GM18951 (cell line): ENCODE measurements around the gene MYBL2.

ENCODE experiments used
- POLR2A ChIP-seq: IDR thresholded peaks from 4 replicates; pipeline ENCODE4 v1.6.1; 2011; ENCODE audit warnings: mild to moderate bottlenecking; ENCODE audit not compliant: insufficient read length, insufficient read depth; ENCODE audit errors: extremely low read depth
- in situ Hi-C: fragments of 300-500 bp; cut with MboI; formaldehyde crosslinking; loops from one replicate; pipeline ENCODE4 v1.12.0; 2022; ENCODE audit warnings: low sequenced_read_pairs, mixed read lengths, inconsistent platforms; ENCODE audit not compliant: unreplicated experiment

The MYBL2 gene

GRCh38 chr20:43723735-43724134 is 56.8 kb downstream of the MYBL2 start:
- no peak for TF ChIP-seq POLR2A
- in situ Hi-C loops = no loop called here

DNA sequence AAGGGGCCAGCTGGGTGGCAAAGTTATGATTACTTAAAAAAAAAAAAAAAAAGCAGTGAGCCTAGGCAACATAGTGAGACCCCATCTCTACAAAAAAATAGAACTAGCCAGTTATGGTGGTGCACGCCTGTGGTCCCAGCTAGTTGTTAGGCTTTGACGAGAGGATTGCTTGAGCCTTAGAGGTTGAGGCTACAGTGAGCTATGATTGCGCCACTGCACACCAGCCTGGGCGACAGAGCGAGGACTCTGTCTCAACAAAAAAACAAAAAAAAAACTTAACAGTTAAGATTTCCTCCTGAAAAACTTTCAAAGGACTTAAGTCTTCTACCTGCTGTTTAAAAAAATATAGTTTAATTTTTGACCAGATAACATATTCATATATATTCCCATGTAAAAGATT is 57.5 kb downstream of the MYBL2 start:
- no peak for TF ChIP-seq POLR2A
- in situ Hi-C loops = no loop called here

- in situ Hi-C loops = no loop called here
- TF ChIP-seq POLR2A = no peak
Measured at GRCh38 chr20:43725666-43726065, 58.8 kb downstream of the MYBL2 start.

DNA sequence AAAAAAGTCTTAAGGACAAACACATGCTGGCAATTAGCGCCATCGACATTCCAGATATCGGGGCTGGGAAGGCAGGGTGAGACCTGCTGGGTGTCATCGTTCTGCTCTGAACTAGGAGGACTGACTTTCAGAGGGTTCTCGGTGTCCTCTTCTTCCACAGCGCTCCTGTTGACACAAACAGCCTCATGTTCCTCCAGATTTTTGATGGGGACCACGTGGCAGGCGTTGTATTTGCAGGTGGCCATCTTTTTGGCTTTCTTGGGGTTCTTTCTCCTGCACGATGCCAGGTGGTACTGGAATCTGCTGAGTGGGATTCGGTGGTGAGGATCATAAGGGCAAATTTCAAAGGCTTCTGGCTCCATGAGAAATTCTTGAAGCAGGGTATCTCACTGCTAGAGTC is 59.4 kb downstream of the MYBL2 start:
- in situ Hi-C loops = no loop called here
- no peak for TF ChIP-seq POLR2A

DNA sequence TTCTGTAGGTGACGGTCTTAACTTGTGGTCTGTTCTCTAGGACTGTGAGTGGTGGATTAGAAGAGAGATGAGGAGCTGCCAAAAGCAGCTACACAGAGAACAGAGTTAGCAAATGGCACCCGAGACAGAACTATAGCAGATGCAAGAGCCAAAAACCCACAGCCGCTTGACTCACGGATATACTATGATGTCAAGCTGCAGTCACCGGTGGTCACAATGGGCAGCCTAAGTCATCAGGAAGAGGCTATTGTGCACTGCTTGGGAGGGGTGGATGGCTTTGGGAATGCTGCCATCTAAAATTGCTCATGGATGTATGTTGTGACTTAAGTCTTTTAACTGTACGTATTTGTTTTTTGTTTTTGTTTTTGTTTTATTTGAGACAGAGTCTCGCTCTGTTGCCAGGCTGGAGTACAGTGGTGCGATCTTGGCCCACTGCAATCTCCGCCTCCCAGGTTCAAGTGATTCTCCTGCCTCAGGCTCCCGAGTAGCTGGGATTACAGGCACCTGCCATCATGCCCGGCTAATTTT is 60.0 kb downstream of the MYBL2 start, which contains the start of gene GTSF1L:
Gene GTSF1L (minus strand): TSS at position 192 of the 528 bp plus-strand sequence. CDS start 308 bp downstream, outside the sequence.
- in situ Hi-C loops = no loop called here
- no peak for TF ChIP-seq POLR2A

DNA sequence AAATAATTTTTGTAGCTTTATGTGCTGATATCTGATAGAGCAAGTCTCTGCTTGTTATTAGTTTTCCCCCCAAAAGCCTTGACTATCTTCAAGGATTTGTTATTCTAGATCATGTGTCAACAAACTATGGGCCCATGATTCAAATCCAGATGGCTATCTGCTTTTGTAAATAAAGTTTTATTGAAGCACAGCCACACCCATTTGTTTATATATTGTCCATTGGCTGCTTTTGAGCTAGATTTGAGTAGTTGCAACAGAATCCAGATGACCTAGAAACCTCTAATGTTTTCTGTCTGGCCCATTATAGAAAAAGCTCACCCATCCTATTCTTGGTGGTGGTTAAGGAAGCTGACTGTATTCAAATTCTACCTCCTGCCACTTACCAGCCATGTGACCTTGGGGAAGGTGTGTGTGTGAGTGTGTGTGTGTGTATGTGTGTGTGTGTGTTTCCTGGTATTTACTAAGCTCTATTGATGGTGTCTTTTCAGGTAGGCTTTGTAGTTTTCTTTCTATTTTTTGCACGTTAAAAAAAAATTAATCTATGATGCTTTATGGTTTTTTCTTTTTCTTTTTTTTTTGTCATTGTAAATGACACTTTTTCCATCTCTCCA is 61.2 kb downstream of the MYBL2 start:
- in situ Hi-C loops = no loop called here
- TF ChIP-seq POLR2A = no peak

DNA sequence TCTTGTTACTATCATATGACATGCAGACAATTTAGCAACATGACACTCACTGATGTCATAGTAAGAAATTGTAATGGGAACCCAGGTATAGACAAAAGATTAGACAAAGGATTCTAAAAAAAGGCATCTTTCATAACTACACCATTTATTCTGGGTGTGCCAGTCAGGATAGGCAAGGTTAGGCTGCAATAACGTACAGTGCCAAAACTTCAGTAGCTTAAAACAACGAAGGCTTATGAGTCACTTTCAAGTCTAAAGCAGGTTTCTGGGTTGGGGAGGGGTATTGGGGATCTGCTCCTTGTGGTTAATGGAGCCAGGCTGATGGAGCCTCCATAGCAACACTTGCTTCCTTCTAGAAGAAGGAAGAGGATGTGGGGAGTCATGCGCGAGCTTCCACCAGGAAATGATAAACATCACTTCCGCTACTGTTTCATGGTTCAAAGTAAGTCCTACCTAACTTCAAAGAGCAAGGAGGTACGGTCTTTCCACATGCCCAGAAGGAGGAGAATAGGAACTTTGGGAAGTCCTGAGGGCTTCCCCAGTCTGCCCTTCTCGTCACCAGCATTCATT is 61.9 kb downstream of the MYBL2 start:
- no peak for TF ChIP-seq POLR2A
- in situ Hi-C loops = no loop called here

GRCh38 chr20:43731469-43731868 is 64.6 kb downstream of the MYBL2 start:
- no peak for TF ChIP-seq POLR2A
- in situ Hi-C loops = no loop called here

DNA sequence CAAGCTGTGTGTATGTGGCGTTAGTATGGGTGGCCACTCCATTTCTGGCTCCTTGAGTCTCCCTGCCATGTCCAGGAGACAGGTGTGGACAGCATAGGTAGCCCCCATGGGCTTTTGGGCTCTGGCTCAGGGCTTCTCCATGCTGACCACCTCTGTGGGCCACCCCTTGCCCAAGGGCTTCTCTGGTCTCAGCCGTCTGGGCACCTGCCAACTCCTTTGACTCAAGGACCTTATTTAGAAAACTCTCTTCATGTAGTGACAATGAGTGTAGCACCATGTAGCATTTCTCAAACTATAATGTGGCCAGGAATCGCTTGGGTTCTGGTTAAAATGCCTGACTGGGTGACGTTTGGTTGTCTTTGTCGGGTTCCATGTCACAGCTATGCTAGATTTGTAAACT is 65.0 kb downstream of the MYBL2 start:
- in situ Hi-C loops = no loop called here

GRCh38 chr20:43736588-43737158 is 69.8 kb downstream of the MYBL2 start:
- TF ChIP-seq POLR2A = no peak
- in situ Hi-C loops = loop anchor here (5.0 kb wide), 1 partner anchor 346 kb away; no protein-coding TSS in a partner anchor

More for the DNA sequence above, 65.0 kb downstream of the MYBL2 start:
- no peak for TF ChIP-seq POLR2A

DNA sequence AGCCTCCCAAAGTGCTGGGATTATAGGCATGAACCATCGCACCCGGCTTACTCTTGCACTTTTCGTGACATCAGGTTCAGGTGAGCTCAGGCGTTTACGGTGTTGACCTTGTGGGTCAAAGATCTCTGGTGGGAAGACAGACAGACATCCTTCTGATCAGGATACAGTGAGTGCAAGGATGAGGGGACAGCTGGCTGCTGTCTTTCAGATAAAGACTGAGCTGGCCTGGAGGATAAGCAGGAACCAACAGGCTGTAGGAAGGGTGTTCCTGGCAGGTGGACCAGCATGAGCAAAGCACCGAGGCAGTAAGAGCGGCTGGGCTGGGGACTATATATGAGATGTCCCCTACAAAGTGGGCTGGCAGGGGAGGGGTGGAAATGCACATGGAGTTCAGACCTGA is 71.0 kb downstream of the MYBL2 start:
- no peak for TF ChIP-seq POLR2A
- in situ Hi-C loops = loop anchor here (5.0 kb wide), 1 partner anchor 344 kb away; no protein-coding TSS in a partner anchor

GRCh38 chr20:43739148-43739749 is 72.3 kb downstream of the MYBL2 start:
- TF ChIP-seq POLR2A = no peak
- in situ Hi-C loops = loop anchor here (5.0 kb wide), 1 partner anchor 343 kb away; no protein-coding TSS in a partner anchor

GRCh38 chr20:43740642-43741041 is 73.7 kb downstream of the MYBL2 start:
- no peak for TF ChIP-seq POLR2A

DNA sequence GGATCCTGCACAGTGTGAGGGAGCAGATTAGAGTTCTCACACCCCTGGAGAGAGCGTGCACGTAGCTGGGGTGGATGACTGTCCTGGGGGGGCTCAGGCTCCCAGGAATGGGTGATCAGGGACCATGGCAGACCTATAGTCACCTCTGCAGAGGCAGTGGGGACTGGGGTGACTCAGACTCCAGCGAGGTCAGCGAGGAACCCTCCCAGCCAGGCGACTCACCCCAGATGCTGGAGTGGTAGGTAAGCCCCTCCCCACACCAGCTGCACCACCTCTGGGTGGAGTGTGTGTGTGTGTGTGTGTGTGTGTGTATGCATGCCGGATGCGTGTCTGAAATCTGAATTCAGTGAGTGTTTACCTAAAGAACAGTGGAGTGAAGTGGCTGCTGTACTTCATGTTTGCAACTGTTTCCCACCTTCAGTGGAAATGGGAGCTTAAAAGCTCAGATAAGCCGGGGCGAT is 77.3 kb downstream of the MYBL2 start:
- in situ Hi-C loops = no loop called here
- no peak for TF ChIP-seq POLR2A

More at GRCh38 chr20:43740642-43741041, 73.7 kb downstream of the MYBL2 start:
- in situ Hi-C loops = no loop called here
